Measurements from ENCODE around the gene MEGF11.
A peak's percentile ranks its signal among the peaks of the same experiment; 100 is the strongest.

The MEGF11 gene

DNA sequence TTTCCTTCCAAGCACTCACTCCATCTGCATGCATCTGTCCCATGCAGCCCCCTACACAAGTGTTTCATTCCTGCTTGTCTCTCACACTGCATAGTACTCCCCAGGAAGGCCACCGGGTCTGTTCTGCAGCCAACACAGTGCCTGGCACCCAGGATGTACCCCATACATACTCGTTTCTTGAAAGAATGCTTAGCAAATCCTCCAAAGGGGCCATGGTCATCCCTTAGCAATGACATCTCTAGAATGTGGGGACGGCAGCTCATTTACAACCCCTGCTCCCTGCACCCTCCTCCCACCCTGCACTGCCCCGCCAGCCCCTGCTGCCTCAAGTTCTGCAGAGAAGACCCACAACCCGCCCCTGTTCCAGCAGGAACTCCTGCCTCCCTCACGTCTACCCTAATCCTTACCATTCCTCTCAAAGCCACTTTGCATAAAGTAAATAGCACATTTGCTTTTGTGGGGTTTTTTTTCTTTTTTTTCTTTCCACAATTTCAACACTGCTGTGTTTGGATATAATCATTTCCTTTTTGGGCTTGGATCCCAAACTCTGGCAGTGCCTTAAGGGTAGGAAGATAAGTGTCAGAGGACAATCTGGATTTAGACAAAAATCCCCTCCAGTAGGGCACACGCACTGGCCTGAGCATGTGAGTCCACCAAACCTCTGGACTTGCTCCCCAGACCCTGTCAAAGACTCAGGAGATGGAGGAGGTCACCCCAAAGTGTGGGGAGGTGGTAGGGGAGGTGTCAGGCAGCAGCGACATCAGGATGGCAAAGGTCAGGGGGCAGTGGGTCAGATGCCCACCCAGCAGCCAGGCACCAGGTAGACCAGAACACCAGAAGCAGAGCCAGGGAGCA is 68.4 kb downstream of the MEGF11 start:
- H3K4me1 Mint-ChIP-seq: peaks cover 23% of the 10 kb centered on the region
- no peak for DNase-seq
- H3K27me3 Mint-ChIP-seq (ENCODE audit: low read depth, poor library complexity): peaks cover 41% of the 10 kb centered on the region
- H3K9me3 Mint-ChIP-seq: no peaks in the 10 kb centered on the region
- H3K4me3 Mint-ChIP-seq: no peak overlapping the region
- no peak overlapping the region for H3K27ac Mint-ChIP-seq
- TF ChIP-seq, protein P1, sequence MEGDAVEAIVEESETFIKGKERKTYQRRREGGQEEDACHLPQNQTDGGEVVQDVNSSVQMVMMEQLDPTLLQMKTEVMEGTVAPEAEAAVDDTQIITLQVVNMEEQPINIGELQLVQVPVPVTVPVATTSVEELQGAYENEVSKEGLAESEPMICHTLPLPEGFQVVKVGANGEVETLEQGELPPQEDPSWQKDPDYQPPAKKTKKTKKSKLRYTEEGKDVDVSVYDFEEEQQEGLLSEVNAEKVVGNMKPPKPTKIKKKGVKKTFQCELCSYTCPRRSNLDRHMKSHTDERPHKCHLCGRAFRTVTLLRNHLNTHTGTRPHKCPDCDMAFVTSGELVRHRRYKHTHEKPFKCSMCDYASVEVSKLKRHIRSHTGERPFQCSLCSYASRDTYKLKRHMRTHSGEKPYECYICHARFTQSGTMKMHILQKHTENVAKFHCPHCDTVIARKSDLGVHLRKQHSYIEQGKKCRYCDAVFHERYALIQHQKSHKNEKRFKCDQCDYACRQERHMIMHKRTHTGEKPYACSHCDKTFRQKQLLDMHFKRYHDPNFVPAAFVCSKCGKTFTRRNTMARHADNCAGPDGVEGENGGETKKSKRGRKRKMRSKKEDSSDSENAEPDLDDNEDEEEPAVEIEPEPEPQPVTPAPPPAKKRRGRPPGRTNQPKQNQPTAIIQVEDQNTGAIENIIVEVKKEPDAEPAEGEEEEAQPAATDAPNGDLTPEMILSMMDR (IDR thresholded peaks at IDR 0.05): no peak
- H3K36me3 Mint-ChIP-seq (ENCODE audit: low read depth): no peaks in the 10 kb centered on the region

DNA sequence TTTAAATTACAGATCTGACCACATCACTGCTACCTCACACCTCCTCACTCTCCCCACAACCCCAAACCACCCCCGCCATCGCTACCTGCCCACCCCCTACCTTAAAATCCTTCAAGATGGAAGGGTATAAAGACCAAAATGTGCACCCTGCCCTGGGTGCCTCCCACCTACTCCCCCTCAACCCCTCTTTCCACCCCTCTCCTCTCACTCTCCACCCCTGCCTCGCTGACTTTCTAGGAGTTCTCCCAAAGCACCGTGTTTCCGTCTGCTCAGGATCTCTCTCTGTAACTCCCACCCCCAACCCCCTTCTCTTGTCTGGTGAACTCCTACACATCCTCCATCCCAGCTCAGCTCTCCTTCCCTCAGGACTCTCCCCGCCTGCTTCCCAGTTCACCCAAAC is 69.1 kb downstream of the MEGF11 start:
- TF ChIP-seq, protein P1 (IDR thresholded peaks at IDR 0.05): no peak
- Mint-ChIP-seq H3K27me3 (ENCODE audit: low read depth, poor library complexity) (peaks cover 42% of the 10 kb centered on the region), H3K9me3 (no peaks in the 10 kb centered on the region), H3K36me3 (ENCODE audit: low read depth) (no peaks in the 10 kb centered on the region), H3K4me3 (no peak overlapping the region), H3K27ac (no peak overlapping the region), H3K4me1 (peaks cover 26% of the 10 kb centered on the region)
- DNase-seq: no peak

DNA sequence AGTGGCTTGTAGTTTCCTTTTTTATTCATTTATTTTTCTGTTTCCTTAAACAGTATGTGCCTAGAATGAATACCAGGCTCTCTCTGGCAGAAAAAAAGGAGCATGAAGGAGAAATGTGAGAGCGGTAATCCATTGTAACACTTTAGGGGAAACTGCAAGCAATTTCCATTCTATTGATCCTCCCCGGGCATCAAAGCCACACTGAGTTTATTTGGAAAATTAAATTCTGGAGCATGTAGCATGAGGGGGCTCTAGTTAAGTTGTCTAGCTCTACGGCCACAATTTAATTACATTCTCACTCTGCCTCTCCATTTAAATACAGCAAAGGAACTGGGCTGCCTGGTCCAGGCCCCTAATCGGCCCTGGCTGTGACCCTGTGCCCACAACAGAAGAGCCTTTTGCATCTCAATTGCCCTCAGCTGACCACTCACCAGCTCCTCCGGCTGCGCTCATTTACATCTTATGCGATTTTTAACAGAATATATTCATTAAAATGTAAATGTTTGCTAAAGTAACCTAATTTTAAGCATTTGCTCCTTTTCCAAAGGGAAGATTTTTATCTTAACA is 72.9 kb downstream of the MEGF11 start:
- H3K4me3 Mint-ChIP-seq: no peak overlapping the region
- no peaks in the 10 kb centered on the region for H3K36me3 Mint-ChIP-seq (ENCODE audit: low read depth)
- H3K4me1 Mint-ChIP-seq: peaks cover 36% of the 10 kb centered on the region
- H3K9me3 Mint-ChIP-seq: no peaks in the 10 kb centered on the region
- no peak overlapping the region for H3K27ac Mint-ChIP-seq
- TF ChIP-seq, protein P1 (IDR thresholded peaks at IDR 0.05): no peak
- peaks cover 56% of the 10 kb centered on the region for H3K27me3 Mint-ChIP-seq (ENCODE audit: low read depth, poor library complexity)
- no peak for DNase-seq

DNA sequence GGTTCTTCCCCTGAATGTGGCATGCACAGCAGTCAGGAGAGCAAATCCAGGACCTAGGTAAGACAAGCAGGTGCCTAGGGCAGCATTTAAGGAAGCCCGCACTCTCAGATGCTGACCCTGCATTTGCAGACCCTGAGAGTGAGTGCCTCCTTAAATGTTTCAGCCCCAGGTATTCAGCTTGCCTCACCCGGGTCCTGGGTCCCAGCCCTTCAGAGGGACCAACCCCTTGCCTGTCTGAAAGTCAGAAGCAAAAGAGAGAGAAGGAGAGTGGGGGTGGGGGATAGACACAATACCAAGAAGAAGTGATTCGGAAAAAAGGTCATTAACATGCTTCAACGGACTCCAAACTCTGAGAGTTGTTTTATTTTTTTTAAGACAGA is 75.0 kb downstream of the MEGF11 start:
- Mint-ChIP-seq H3K36me3 (ENCODE audit: low read depth) (no peaks in the 10 kb centered on the region), H3K9me3 (no peaks in the 10 kb centered on the region), H3K27ac (no peak overlapping the region), H3K4me3 (no peak overlapping the region), H3K4me1 (peaks cover 25% of the 10 kb centered on the region), H3K27me3 (ENCODE audit: low read depth, poor library complexity) (peaks cover 56% of the 10 kb centered on the region)
- TF ChIP-seq, protein P1 (IDR thresholded peaks at IDR 0.05): no peak
- DNase-seq: no peak

DNA sequence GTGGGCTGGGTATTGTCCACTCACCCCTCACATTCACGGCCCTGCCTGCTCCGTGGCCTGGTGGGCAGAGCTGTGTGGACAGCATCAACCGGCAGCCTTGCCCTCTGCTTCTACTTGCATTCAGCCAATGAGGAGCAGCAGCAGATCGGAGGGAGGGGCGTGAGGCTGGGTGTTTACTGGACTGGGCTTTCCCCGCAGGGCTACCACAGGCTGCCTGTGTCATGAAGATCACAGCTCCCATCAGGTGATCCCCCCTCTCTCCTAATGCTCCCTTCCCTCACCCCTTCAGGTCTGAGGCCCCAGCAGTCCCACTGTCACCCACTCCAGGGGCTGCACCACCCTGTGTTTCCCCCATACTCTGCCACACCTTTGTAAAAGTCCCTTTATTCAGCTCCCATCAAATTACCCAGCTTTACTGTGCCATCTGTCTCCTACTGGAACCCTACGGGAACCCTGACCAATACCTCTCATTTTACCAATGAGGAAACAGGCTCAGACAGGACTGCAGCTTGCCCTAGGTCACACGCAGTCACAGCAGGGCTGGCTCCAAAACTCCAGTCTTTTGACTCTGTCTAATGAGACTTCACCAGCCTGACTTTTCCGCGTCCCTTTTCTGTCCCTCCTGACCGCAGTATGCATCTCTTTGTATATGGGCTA is 81.1 kb downstream of the MEGF11 start:
- no peaks in the 10 kb centered on the region for H3K36me3 Mint-ChIP-seq (ENCODE audit: low read depth)
- DNase-seq: peak; percentile 25

More for the DNA sequence above, 81.1 kb downstream of the MEGF11 start:
- H3K27ac Mint-ChIP-seq: no peak overlapping the region
- H3K4me3 Mint-ChIP-seq: no peak overlapping the region
- no peaks in the 10 kb centered on the region for H3K9me3 Mint-ChIP-seq
- peaks cover 16% of the 10 kb centered on the region for H3K4me1 Mint-ChIP-seq
- TF ChIP-seq, protein P1 (IDR thresholded peaks at IDR 0.05): no peak
- H3K27me3 Mint-ChIP-seq (ENCODE audit: low read depth, poor library complexity): peaks cover 40% of the 10 kb centered on the region

All from nephron progenitor cell (in vitro differentiated cells).